ENCODE data around the gene GNRHR. TPM values are rescaled to one million over a fixed set of nuclear protein-coding genes. Genes with fewer than 3 reads are reported as not detected.

GNRHR gene
- polyA plus RNA-seq, 1 experiment = not detected

- CTCF ChIA-PET = no interaction called here
- Histone ChIP-seq H3K27me3 (ENCODE audit: control insufficient read depth, insufficient read depth, low read length) (no peaks in the 10 kb centered on the region), H3K4me3 (ENCODE audit: low read depth, low read length) (no peak overlapping the region), H3K36me3 (ENCODE audit: control insufficient read depth, insufficient read depth, low read length) (no peaks in the 10 kb centered on the region)
- DNase-seq (ENCODE audit: low read depth) = no peak
- POLR2A ChIA-PET = no interaction called here
- no peak for TF ChIP-seq CTCF (IDR thresholded peaks at IDR 0.05; ENCODE audit: insufficient read depth, low read depth, low read length)
Measured at GRCh38 chr4:67718848-67719247, 35.3 kb downstream of the GNRHR start.

- ChIA-PET POLR2A (no interaction called here), CTCF (interaction anchor here (1.0 kb wide), 1 partner anchor 14 kb away, joined by 3 read pairs; no protein-coding TSS in a partner anchor)
- no peaks in the 10 kb centered on the region for H3K27me3 ChIP-seq (ENCODE audit: control insufficient read depth, insufficient read depth, low read length)
- TF ChIP-seq CTCF (IDR thresholded peaks at IDR 0.05; ENCODE audit: insufficient read depth, low read depth, low read length) = no peak
- no peak for DNase-seq (ENCODE audit: low read depth)
- H3K4me3 ChIP-seq (ENCODE audit: low read depth, low read length) = no peak overlapping the region
- H3K36me3 ChIP-seq (ENCODE audit: control insufficient read depth, insufficient read depth, low read length) = no peaks in the 10 kb centered on the region
Measured at GRCh38 chr4:67717586-67717985, 36.6 kb downstream of the GNRHR start.

- Histone ChIP-seq H3K36me3 (ENCODE audit: control insufficient read depth, insufficient read depth, low read length) (peaks cover 1% of the 10 kb centered on the region; the same call in 1 of the 2 replicates), H3K4me3 (ENCODE audit: low read depth, low read length) (no peak overlapping the region), H3K27me3 (ENCODE audit: control insufficient read depth, insufficient read depth, low read length) (no peaks in the 10 kb centered on the region)
- CTCF ChIA-PET = interaction anchor here (0.9 kb wide), 1 partner anchor 9 kb away, joined by 4 read pairs; no protein-coding TSS in a partner anchor
- DNase-seq (ENCODE audit: low read depth) = no peak
- no peak for TF ChIP-seq CTCF (IDR thresholded peaks at IDR 0.05; ENCODE audit: insufficient read depth, low read depth, low read length)
- POLR2A ChIA-PET = no interaction called here
Measured at GRCh38 chr4:67714955-67715354, 39.2 kb downstream of the GNRHR start.

- ChIA-PET POLR2A (interaction anchor here (0.6 to 0.7 kb wide), 2 partner anchors 41 to 107 kb away, joined by 4 to 8 read pairs; no protein-coding TSS in a partner anchor), CTCF (interaction anchor here (0.6 to 1.3 kb wide), 5 partner anchors 13 to 630 kb away, joined by 3 read pairs; partner anchors contain the start of gene UBA6)
- DNase-seq (ENCODE audit: low read depth) = no peak
- Histone ChIP-seq H3K27me3 (ENCODE audit: control insufficient read depth, insufficient read depth, low read length) (no peaks in the 10 kb centered on the region), H3K36me3 (ENCODE audit: control insufficient read depth, insufficient read depth, low read length) (peaks cover 1% of the 10 kb centered on the region; the same call in 1 of the 2 replicates), H3K4me3 (ENCODE audit: low read depth, low read length) (no peak overlapping the region)
- no peak for TF ChIP-seq CTCF (IDR thresholded peaks at IDR 0.05; ENCODE audit: insufficient read depth, low read depth, low read length)
Measured at GRCh38 chr4:67714248-67714583, 40.0 kb downstream of the GNRHR start.

GRCh38 chr4:67713529-67714247, 40.5 kb downstream of the GNRHR start:
- ChIA-PET POLR2A (interaction anchor here (0.6 to 0.7 kb wide), 2 partner anchors 40 to 106 kb away, joined by 4 to 8 read pairs; no protein-coding TSS in a partner anchor), CTCF (interaction anchor here (0.6 to 1.3 kb wide), 5 partner anchors 12 to 631 kb away, joined by 3 read pairs; partner anchors contain the start of gene UBA6)
- DNase-seq (ENCODE audit: low read depth) = no peak
- peaks cover 1% of the 10 kb centered on the region; the same call in 1 of the 2 replicates for H3K36me3 ChIP-seq (ENCODE audit: control insufficient read depth, insufficient read depth, low read length)
- no peak overlapping the region for H3K4me3 ChIP-seq (ENCODE audit: low read depth, low read length)
- TF ChIP-seq CTCF (IDR thresholded peaks at IDR 0.05; ENCODE audit: insufficient read depth, low read depth, low read length) = no peak
- no peaks in the 10 kb centered on the region for H3K27me3 ChIP-seq (ENCODE audit: control insufficient read depth, insufficient read depth, low read length)
